K562 (cell line): Measurements from ENCODE around the gene C9orf50. TPM values are rescaled to one million over a fixed set of nuclear protein-coding genes. Genes with fewer than 3 reads are reported as not detected.

Experiments
- ATAC-seq: fragments of 200-7000 bp; cut with Tn5 transposase; 3 replicates; pipeline ENCODE4 v1.9.1; 2020; ENCODE audit warnings: moderate library complexity
- BruUV-seq: library from RNA; stranded (reverse); fragments of 400-500 nt; replicated peaks from 2 replicates; lab custom pipeline; 2021; lab: Mats Ljungman, UMichigan
- CTCF ChIA-PET: fragments of 300-600 bp; formaldehyde crosslinking; extraction: SDS; loops from one replicate; lab custom pipeline; 2021; ENCODE audit warnings: low intra/inter-chr PET ratio; lab: Yijun Ruan, JAX
- POLR2A ChIA-PET: fragments of 300-600, 350-650 bp; sonication (Branson Sonifier 250); formaldehyde crosslinking; extraction: SDS; loops from one replicate; lab custom pipeline; 2021; ENCODE audit warnings: antibody characterized with exemption, inconsistent platforms; lab: Yijun Ruan, JAX
- DNase-seq, 4 experiments: peaks; one replicate each; pipeline versions ENCODE4 v3.0.0 to v3.0.0-alpha.2; 2011 to 2018; ENCODE audit warnings: low spot score in 3 of 4, mixed read lengths in 3 of 4; ENCODE audit errors: extremely low read depth in 1 of 4
- FAIRE-seq: peaks from 2 replicates; lab custom pipeline; 2011; peaks lifted over from hg19 to GRCh38; lab: Jason Lieb, UNC
- H2AFZ ChIP-seq: 2 replicates; pipeline ENCODE4 v1.6.0; 2011; ENCODE audit warnings: low read depth, low read length, control low read depth, inconsistent platforms
- H3K27ac ChIP-seq: fragments of 200-600 bp; 3 replicates; pipeline ENCODE4 v1.8.0; 2011; ENCODE audit warnings: low read depth, mild to moderate bottlenecking, control low read depth, inconsistent platforms, low read length, moderate library complexity, mixed read lengths; ENCODE audit errors: extremely low read depth
- H3K27me3 ChIP-seq, 2 experiments: fragments of 300-600 bp in 1 of 2; 2 replicates in 1 of 2; 3 replicates in 1 of 2; pipeline versions ENCODE4 v1.6.0 to v1.8.0; 2011; ENCODE audit warnings: inconsistent platforms in 2 of 2, low read length in 2 of 2, mild to moderate bottlenecking in 1 of 2, mixed read lengths in 1 of 2, moderate library complexity in 1 of 2; ENCODE audit not compliant: control insufficient read depth in 2 of 2, insufficient read depth in 2 of 2
- H3K36me3 ChIP-seq: fragments of 300-600 bp; 3 replicates; pipeline ENCODE4 v1.8.0; 2011; ENCODE audit warnings: mild to moderate bottlenecking, low read length, inconsistent platforms; ENCODE audit not compliant: control insufficient read depth, insufficient read depth
- H3K4me1 ChIP-seq, 2 experiments: fragments of 200-600 bp in 1 of 2; replicated peaks in 1 of 2; 2 replicates in 1 of 2; 3 replicates in 1 of 2; pipeline versions ENCODE4 v1.5.1 to v1.8.0; 2011; ENCODE audit warnings: inconsistent platforms in 2 of 2, low read length in 2 of 2, mild to moderate bottlenecking in 1 of 2, mixed read lengths in 1 of 2, moderate library complexity in 1 of 2; ENCODE audit not compliant: control insufficient read depth in 2 of 2, insufficient read depth in 2 of 2
- H3K4me2 ChIP-seq: 2 replicates; pipeline ENCODE4 v1.6.1; 2011; ENCODE audit warnings: low read length, control low read depth, inconsistent platforms, mixed read lengths; ENCODE audit not compliant: insufficient read depth
- H3K4me3 ChIP-seq: fragments of 200-600 bp; sonication (generic), shearing (Covaris generic); 2 replicates; pipeline ENCODE4 v1.5.1; 2016; ENCODE audit warnings: control low read depth, inconsistent platforms
- H3K79me2 ChIP-seq: fragments of 200-600 bp; 3 replicates; pipeline ENCODE4 v1.8.0; 2011; ENCODE audit warnings: low read length, inconsistent platforms; ENCODE audit not compliant: control insufficient read depth, insufficient read depth
- H3K9ac ChIP-seq, 2 experiments: 2 replicates each; pipeline versions ENCODE4 v1.6.0 to v1.6.1; 2011; ENCODE audit warnings: low read depth in 2 of 2, low read length in 2 of 2, control low read depth in 1 of 2, inconsistent platforms in 1 of 2, mild to moderate bottlenecking in 1 of 2, mixed read lengths in 1 of 2; ENCODE audit not compliant: insufficient read depth in 1 of 2
- H3K9me1 ChIP-seq: one replicate; pipeline ENCODE4 v1.6.0; 2011; ENCODE audit warnings: inconsistent platforms, mild to moderate bottlenecking, low read length, moderate library complexity; ENCODE audit not compliant: control insufficient read depth, insufficient read depth
- H3K9me3 ChIP-seq: replicated peaks from 2 replicates; pipeline ENCODE4 v1.5.1; 2011; ENCODE audit warnings: low read depth, low read length, inconsistent platforms; ENCODE audit not compliant: control insufficient read depth, insufficient read depth
- H4K20me1 ChIP-seq: replicated peaks from 2 replicates; pipeline ENCODE4 v1.6.1; 2011; ENCODE audit warnings: low read length, inconsistent platforms, mixed read lengths; ENCODE audit not compliant: control insufficient read depth, insufficient read depth
- MBD2 ChIP-seq: sonication (generic); IDR thresholded peaks from 2 replicates; pipeline ENCODE4 v1.6.1; 2016; ENCODE audit warnings: low read depth, borderline replicate concordance
- NFIC ChIP-seq: fragments of 450-650 bp; IDR thresholded peaks from 2 replicates; pipeline ENCODE4 v1.6.1; 2017; ENCODE audit warnings: mild to moderate bottlenecking, inconsistent platforms
- NR2C2 ChIP-seq, 2 experiments: fragments of 200-800 bp in 1 of 2; sonication (Bioruptor generic) in 1 of 2; sonication (generic) in 1 of 2; formaldehyde crosslinking in 1 of 2; IDR thresholded peaks; 2 replicates each; pipeline versions ENCODE4 v1.6.1 to v1.8.0; 2016 to 2022; ENCODE audit warnings: mild to moderate bottlenecking in 1 of 2, missing compliant biosample characterization in 1 of 2, missing genetic modification characterization in 1 of 2, missing genetic modification reagents in 1 of 2
- ZBTB1 ChIP-seq: sonication (generic); formaldehyde crosslinking; IDR thresholded peaks from 2 replicates; pipeline ENCODE4 v1.8.1; 2023; ENCODE audit warnings: missing genetic modification reagents, low read depth, mild to moderate bottlenecking, borderline replicate concordance
- ZNF212 ChIP-seq: fragments of 450-650 bp; formaldehyde crosslinking; IDR thresholded peaks from 2 replicates; pipeline ENCODE4 v1.4.0; 2020; ENCODE audit warnings: mild to moderate bottlenecking
- WGBS: fragments of 100-300 bp; shearing (Covaris generic); methylation state at CpG from one replicate; pipeline ENCODE4 v1.1.6; 2016; ENCODE audit warnings: low coverage, mixed read lengths; ENCODE audit not compliant: insufficient coverage; ENCODE audit errors: missing lambda C conversion rate; 5-methylcytosine and 5-hydroxymethylcytosine counted together
- in situ Hi-C: fragments of 300-500 bp; cut with MboI; formaldehyde crosslinking; loops from 4 replicates; pipeline ENCODE4 v1.15.0; 2018; ENCODE audit warnings: inconsistent platforms, mixed read lengths
- intact Hi-C: fragments of 100-400 bp; cut with micrococcal nuclease; formaldehyde crosslinking; loops from 2 replicates; pipeline ENCODE4 v1.14.2; 2022
- polyA plus RNA-seq, 8 experiments: library from polyadenylated mRNA; depleted of rRNA in 4 of 8; stranded (reverse) in 5 of 8; unstranded in 3 of 8; fragments of >200 nt; fragmentation: Nextera tagmentation in 2 of 8; fragmentation: Illumina TruSeq in 1 of 8; extraction: Ambion mirVana in 2 of 8; extraction: Trizol in 1 of 8; gene quantifications; 2 replicates each; pipeline versions ENCODE4 v1.2.1 to v1.2.3, GENCODE V29; 2011 to 2014; ENCODE audit warnings: inconsistent platforms in 1 of 8, missing spikeins in 1 of 8
- total RNA-seq, 7 experiments: library from RNA; depleted of rRNA in 6 of 7; stranded (reverse); fragments of >200 nt in 6 of 7; fragmentation: Illumina TruSeq in 2 of 7; extraction: Trizol in 2 of 7; gene quantifications; 2 replicates each; pipeline versions ENCODE4 v1.2.1 to v1.2.3, GENCODE V29; 2011 to 2021; ENCODE audit warnings: low replicate concordance in 1 of 7
- TF ChIP-seq, protein P1 (sequence below), 2 experiments: fragments of 450-650 bp; formaldehyde crosslinking in 1 of 2; IDR thresholded peaks; 2 replicates each; pipeline versions ENCODE4 v1.4.0 to v1.6.1; 2014 to 2020; ENCODE audit warnings: mild to moderate bottlenecking in 2 of 2, borderline replicate concordance in 1 of 2, low read depth in 1 of 2
- TF ChIP-seq, protein P2 (sequence below), 3 experiments: fragments of 200-800 bp in 1 of 3; fragments of 250-450 bp in 1 of 3; fragments of 450-650 bp in 1 of 3; sonication (Bioruptor Pico) in 1 of 3; sonication (Bioruptor generic) in 1 of 3; formaldehyde crosslinking in 1 of 3; IDR thresholded peaks; 2 replicates each; pipeline versions ENCODE4 v1.6.1 to v1.8.0; 2016 to 2022; ENCODE audit warnings: mild to moderate bottlenecking in 2 of 3, missing genetic modification characterization in 2 of 3, missing compliant biosample characterization in 1 of 3, moderate library complexity in 1 of 3

C9orf50 gene
- total and polyA plus RNA-seq, 9 of the 15 experiments (the other 6 are each of a cell fraction or from before 2014, with no cell fraction given): not detected

DNA sequence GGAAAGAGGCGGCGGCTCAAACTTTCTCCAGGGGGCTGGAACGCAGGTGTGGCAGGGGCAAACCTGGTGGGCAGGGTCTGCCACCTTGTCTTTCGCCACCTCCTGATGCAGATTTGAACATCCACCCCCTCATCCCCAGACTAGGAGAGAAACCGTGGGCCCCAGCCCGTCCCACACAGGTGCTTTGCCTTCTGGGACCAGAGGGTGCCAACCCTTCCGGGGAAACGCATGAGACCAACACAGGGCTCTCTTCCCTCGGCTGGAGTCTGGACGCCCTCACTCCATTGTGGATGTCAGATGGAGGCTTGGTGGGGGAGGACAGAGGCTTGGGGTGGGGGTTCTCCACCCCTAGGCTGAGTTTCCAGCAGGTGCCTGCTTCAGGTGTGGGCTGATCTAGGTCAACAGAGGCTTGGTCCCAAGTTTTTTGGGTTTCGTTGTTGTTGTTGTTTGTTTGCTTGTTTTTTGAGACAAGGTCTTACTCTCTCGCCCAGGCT lies 9.5 kb downstream of the C9orf50 start:
- Histone ChIP-seq H3K9me3 (no peaks in the 10 kb centered on the region), H3K4me3 (no peak overlapping the region), H3K4me2 (peak overlapping the region; percentile 98), H2AFZ (peak overlapping the region; percentile 94), H4K20me1 (0 out of 2 replicates have a peak, but pooled peaks cover 10% of the 10 kb centered on the region), H3K79me2 (no peaks in the 10 kb centered on the region), H3K27ac (no peak overlapping the region), H3K9ac (peak overlapping the region in 1 of 2 experiments; percentile 76; a peak in 1 of 4 replicates), H3K36me3 (no peaks in the 10 kb centered on the region), H3K4me1 (peaks cover 11 to 65% of the 10 kb centered on the region in 2 experiments; a peak in 4 of 5 replicates), H3K27me3 (peaks cover 5 to 41% of the 10 kb centered on the region in 2 experiments; a peak in 4 of 5 replicates), H3K9me1 (no peaks in the 10 kb centered on the region)
- DNase-seq (no peak), FAIRE-seq (no peak), ATAC-seq (no peak)
- WGBS: 6% methylated on average over 12 of the region's 12 CpGs
- no TSS peak for BruUV-seq
- ChIA-PET POLR2A (interaction anchor here (0.6 to 0.7 kb wide), 2 partner anchors 61 to 362 kb away, joined by 3 to 4 read pairs; no protein-coding TSS in a partner anchor), CTCF (interaction anchor here (0.8 to 3.3 kb wide), 10 partner anchors 13 to 605 kb away, joined by 3 to 53 read pairs (median 6); no protein-coding TSS in a partner anchor)
- intact Hi-C loops: loop anchor here (1.0 to 5.0 kb wide), 4 partner anchors 13 to 445 kb away; no protein-coding TSS in a partner anchor
- in situ Hi-C loops: loop anchor here (25.0 kb wide), 1 partner anchor 274 kb away; no protein-coding TSS in a partner anchor
- TF ChIP-seq, protein P1, sequence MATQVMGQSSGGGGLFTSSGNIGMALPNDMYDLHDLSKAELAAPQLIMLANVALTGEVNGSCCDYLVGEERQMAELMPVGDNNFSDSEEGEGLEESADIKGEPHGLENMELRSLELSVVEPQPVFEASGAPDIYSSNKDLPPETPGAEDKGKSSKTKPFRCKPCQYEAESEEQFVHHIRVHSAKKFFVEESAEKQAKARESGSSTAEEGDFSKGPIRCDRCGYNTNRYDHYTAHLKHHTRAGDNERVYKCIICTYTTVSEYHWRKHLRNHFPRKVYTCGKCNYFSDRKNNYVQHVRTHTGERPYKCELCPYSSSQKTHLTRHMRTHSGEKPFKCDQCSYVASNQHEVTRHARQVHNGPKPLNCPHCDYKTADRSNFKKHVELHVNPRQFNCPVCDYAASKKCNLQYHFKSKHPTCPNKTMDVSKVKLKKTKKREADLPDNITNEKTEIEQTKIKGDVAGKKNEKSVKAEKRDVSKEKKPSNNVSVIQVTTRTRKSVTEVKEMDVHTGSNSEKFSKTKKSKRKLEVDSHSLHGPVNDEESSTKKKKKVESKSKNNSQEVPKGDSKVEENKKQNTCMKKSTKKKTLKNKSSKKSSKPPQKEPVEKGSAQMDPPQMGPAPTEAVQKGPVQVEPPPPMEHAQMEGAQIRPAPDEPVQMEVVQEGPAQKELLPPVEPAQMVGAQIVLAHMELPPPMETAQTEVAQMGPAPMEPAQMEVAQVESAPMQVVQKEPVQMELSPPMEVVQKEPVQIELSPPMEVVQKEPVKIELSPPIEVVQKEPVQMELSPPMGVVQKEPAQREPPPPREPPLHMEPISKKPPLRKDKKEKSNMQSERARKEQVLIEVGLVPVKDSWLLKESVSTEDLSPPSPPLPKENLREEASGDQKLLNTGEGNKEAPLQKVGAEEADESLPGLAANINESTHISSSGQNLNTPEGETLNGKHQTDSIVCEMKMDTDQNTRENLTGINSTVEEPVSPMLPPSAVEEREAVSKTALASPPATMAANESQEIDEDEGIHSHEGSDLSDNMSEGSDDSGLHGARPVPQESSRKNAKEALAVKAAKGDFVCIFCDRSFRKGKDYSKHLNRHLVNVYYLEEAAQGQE (IDR thresholded peaks at IDR 0.05; ENCODE audit: borderline replicate concordance): peak; percentile 5; the same call in 1 of the 2 replicates
- TF ChIP-seq, protein P1 (CRISPR knock-in tag; IDR thresholded peaks at IDR 0.05; ENCODE audit: low read depth): no peak
- 0 out of 2 replicates have a peak, but pooled peaks have one; percentile 6 for TF ChIP-seq ZBTB1 (CRISPR knock-in tag)
- TF ChIP-seq, protein P2, sequence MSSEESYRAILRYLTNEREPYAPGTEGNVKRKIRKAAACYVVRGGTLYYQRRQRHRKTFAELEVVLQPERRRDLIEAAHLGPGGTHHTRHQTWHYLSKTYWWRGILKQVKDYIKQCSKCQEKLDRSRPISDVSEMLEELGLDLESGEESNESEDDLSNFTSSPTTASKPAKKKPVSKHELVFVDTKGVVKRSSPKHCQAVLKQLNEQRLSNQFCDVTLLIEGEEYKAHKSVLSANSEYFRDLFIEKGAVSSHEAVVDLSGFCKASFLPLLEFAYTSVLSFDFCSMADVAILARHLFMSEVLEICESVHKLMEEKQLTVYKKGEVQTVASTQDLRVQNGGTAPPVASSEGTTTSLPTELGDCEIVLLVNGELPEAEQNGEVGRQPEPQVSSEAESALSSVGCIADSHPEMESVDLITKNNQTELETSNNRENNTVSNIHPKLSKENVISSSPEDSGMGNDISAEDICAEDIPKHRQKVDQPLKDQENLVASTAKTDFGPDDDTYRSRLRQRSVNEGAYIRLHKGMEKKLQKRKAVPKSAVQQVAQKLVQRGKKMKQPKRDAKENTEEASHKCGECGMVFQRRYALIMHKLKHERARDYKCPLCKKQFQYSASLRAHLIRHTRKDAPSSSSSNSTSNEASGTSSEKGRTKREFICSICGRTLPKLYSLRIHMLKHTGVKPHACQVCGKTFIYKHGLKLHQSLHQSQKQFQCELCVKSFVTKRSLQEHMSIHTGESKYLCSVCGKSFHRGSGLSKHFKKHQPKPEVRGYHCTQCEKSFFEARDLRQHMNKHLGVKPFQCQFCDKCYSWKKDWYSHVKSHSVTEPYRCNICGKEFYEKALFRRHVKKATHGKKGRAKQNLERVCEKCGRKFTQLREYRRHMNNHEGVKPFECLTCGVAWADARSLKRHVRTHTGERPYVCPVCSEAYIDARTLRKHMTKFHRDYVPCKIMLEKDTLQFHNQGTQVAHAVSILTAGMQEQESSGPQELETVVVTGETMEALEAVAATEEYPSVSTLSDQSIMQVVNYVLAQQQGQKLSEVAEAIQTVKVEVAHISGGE (CRISPR knock-in tag; IDR thresholded peaks at IDR 0.05): peak in 1 of 3 experiments; percentile 38; a peak in 1 of 6 replicates
- TF ChIP-seq ZNF212: no peak
- TF ChIP-seq MBD2: no peak
- TF ChIP-seq NFIC: no peak
- 0 out of 2 replicates have a peak, but pooled peaks have one; percentile 39 for TF ChIP-seq NR2C2 (CRISPR knock-in tag; IDR thresholded peaks at IDR 0.05)
- TF ChIP-seq NR2C2 (tag; IDR thresholded peaks at IDR 0.05): no peak
